K562 (cell line): ENCODE data around the gene ERH. TPM values are rescaled to one million over a fixed set of nuclear protein-coding genes. Genes with fewer than 3 reads are reported as not detected.

Experiments
- ATF2 ChIP-seq: sonication (generic); formaldehyde crosslinking; IDR thresholded peaks from 2 replicates; pipeline ENCODE4 v1.8.1; 2022; ENCODE audit warnings: missing genetic modification reagents
- E2F4 ChIP-seq: sonication (generic); formaldehyde crosslinking; IDR thresholded peaks from 2 replicates; pipeline ENCODE4 v1.8.0; 2022; ENCODE audit warnings: mild to moderate bottlenecking, low read depth, missing genetic modification reagents
- ESRRA ChIP-seq: fragments of 450-650 bp; IDR thresholded peaks from 2 replicates; pipeline ENCODE4 v1.6.1; 2014; ENCODE audit warnings: low read depth, mild to moderate bottlenecking, moderate library complexity, borderline replicate concordance
- EWSR1 ChIP-seq: fragments of 450-650 bp; IDR thresholded peaks from 2 replicates; pipeline ENCODE4 v1.6.1; 2018; ENCODE audit warnings: borderline replicate concordance, mild to moderate bottlenecking, low read depth, moderate library complexity; ENCODE audit not compliant: partially characterized antibody
- FOXP1 ChIP-seq: sonication (generic); formaldehyde crosslinking; IDR thresholded peaks from 2 replicates; pipeline ENCODE4 v1.8.0; 2022; ENCODE audit warnings: mild to moderate bottlenecking, missing genetic modification reagents
- PCBP1 ChIP-seq: fragments of 200-400 bp; formaldehyde crosslinking; IDR thresholded peaks from 2 replicates; pipeline ENCODE4 v1.6.1; 2018; ENCODE audit warnings: mild to moderate bottlenecking, low read depth, low read length; ENCODE audit not compliant: poor library complexity, severe bottlenecking
- SMAD2 ChIP-seq: fragments of 150-350 bp; IDR thresholded peaks from 2 replicates; pipeline ENCODE4 v1.6.1; 2014; ENCODE audit warnings: low read depth, mild to moderate bottlenecking, low read length
- STAT5B ChIP-seq: fragments of 250-450 bp; sonication (Bioruptor Pico); IDR thresholded peaks from 2 replicates; pipeline ENCODE4 v1.8.0; 2021; ENCODE audit warnings: mild to moderate bottlenecking, inconsistent platforms
- THRAP3 ChIP-seq: fragments of 450-650 bp; IDR thresholded peaks from 2 replicates; pipeline ENCODE4 v1.6.1; 2016; ENCODE audit warnings: mild to moderate bottlenecking, inconsistent platforms, borderline replicate concordance
- ZBTB1 ChIP-seq: sonication (generic); formaldehyde crosslinking; IDR thresholded peaks from 2 replicates; pipeline ENCODE4 v1.8.1; 2023; ENCODE audit warnings: missing genetic modification reagents, low read depth, mild to moderate bottlenecking, borderline replicate concordance
- ZFX ChIP-seq: sonication (generic); formaldehyde crosslinking; IDR thresholded peaks from 2 replicates; pipeline ENCODE4 v1.8.0; 2022; ENCODE audit warnings: mild to moderate bottlenecking, missing genetic modification reagents, moderate library complexity
- ZNF121 ChIP-seq: sonication (generic); formaldehyde crosslinking; conservative IDR thresholded peaks from 2 replicates; pipeline ENCODE4 v1.8.0; 2022; ENCODE audit warnings: missing genetic modification reagents
- ZNF146 ChIP-seq: IDR thresholded peaks from one replicate; pipeline ENCODE4 v1.6.1; 2018; ENCODE audit warnings: missing compliant biosample characterization; ENCODE audit not compliant: unreplicated experiment
- ZNF511 ChIP-seq: sonication (generic); formaldehyde crosslinking; IDR thresholded peaks from 2 replicates; pipeline ENCODE4 v1.8.0; 2022; ENCODE audit warnings: mild to moderate bottlenecking, missing genetic modification reagents
- ZNF551 ChIP-seq: fragments of 250-450 bp; sonication (Bioruptor Pico); IDR thresholded peaks from 2 replicates; pipeline ENCODE4 v1.5.0; 2021; ENCODE audit warnings: mild to moderate bottlenecking, moderate library complexity
- ZNF766 ChIP-seq: fragments of 200-800 bp; sonication (Bioruptor generic); conservative IDR thresholded peaks from 2 replicates; pipeline ENCODE4 v1.6.1; 2016; ENCODE audit warnings: missing genetic modification characterization, missing compliant biosample characterization
- polyA plus RNA-seq, 8 experiments: library from polyadenylated mRNA; depleted of rRNA in 4 of 8; stranded (reverse) in 5 of 8; unstranded in 3 of 8; fragments of >200 nt; fragmentation: Nextera tagmentation in 2 of 8; fragmentation: Illumina TruSeq in 1 of 8; extraction: Ambion mirVana in 2 of 8; extraction: Trizol in 1 of 8; gene quantifications; 2 replicates each; pipeline versions ENCODE4 v1.2.1 to v1.2.3, GENCODE V29; 2011 to 2014; ENCODE audit warnings: inconsistent platforms in 1 of 8, missing spikeins in 1 of 8
- total RNA-seq, 7 experiments: library from RNA; depleted of rRNA in 6 of 7; stranded (reverse); fragments of >200 nt in 6 of 7; fragmentation: Illumina TruSeq in 2 of 7; extraction: Trizol in 2 of 7; gene quantifications; 2 replicates each; pipeline versions ENCODE4 v1.2.1 to v1.2.3, GENCODE V29; 2011 to 2021; ENCODE audit warnings: low replicate concordance in 1 of 7
- TF ChIP-seq, protein P1 (sequence below): fragments of 450-650 bp; formaldehyde crosslinking; conservative IDR thresholded peaks from 2 replicates; pipeline ENCODE4 v1.4.0; 2022; ENCODE audit warnings: mild to moderate bottlenecking, missing genetic modification characterization
- TF ChIP-seq, protein P2 (sequence below): fragments of 250-450 bp; sonication (Bioruptor Pico); IDR thresholded peaks from 2 replicates; pipeline ENCODE4 v1.5.0; 2022; ENCODE audit warnings: mild to moderate bottlenecking
- TF ChIP-seq, protein P3 (sequence below), 2 experiments: fragments of 450-650 bp in 1 of 2; sonication (generic) in 1 of 2; formaldehyde crosslinking in 1 of 2; IDR thresholded peaks in 1 of 2; conservative IDR thresholded peaks in 1 of 2; 2 replicates each; pipeline versions ENCODE4 v1.6.1 to v1.8.1; 2016 to 2023; ENCODE audit warnings: mild to moderate bottlenecking in 2 of 2, moderate library complexity in 2 of 2, inconsistent platforms in 1 of 2, missing genetic modification reagents in 1 of 2

ERH gene
- total and polyA plus RNA-seq, 9 of the 15 experiments (the other 6 are each of a cell fraction or from before 2014, with no cell fraction given), result 78.2 to 474 (median 250) TPM

DNA sequence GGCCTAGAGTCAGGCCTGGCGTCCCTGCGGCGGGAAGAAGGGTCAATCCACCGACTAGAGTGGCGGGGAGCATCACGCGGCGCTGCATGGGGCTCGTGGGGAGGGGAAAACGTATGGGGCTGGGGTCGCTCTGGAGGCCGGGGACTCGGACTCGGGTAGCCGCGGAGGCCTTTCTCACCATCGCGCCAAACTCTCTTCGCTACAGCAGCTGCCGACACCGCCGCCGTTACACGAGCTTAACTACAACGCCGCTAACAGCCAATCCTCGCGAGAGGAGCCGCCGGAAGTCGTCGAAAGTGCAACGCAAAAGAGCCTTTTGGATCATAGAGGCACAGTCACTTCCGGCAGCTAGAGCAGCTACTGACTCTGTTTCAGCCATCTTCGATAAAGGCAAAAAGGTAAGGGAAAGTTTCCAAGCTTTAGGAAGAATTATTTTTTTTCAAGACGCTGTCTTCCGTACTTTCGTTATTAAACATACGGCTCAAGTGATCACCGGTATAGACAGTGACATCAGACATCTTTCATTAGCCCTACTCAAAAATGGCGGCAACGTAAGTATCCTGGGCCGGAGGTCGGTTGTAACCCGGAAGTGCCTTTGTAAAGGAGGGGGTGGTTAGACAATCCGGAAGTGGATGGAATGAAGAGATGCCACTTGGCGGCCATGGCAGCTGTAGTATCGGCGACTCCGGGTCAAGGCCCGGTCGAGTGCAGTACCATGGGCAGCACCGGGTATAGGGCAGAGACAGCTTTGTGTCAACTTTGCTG is at the start of gene ERH, which contains the start of gene SLC39A9 (continued):
- no peak for TF ChIP-seq STAT5B
- TF ChIP-seq SMAD2, result no peak
- TF ChIP-seq E2F4 (CRISPR knock-in tag), result no peak
- TF ChIP-seq EWSR1, result no peak
- TF ChIP-seq ZBTB1 (CRISPR knock-in tag), result no peak
- TF ChIP-seq ZNF511 (CRISPR knock-in tag), result no peak
- peak; percentile 83 for TF ChIP-seq ZNF766 (CRISPR knock-in tag)
- TF ChIP-seq, protein P1, sequence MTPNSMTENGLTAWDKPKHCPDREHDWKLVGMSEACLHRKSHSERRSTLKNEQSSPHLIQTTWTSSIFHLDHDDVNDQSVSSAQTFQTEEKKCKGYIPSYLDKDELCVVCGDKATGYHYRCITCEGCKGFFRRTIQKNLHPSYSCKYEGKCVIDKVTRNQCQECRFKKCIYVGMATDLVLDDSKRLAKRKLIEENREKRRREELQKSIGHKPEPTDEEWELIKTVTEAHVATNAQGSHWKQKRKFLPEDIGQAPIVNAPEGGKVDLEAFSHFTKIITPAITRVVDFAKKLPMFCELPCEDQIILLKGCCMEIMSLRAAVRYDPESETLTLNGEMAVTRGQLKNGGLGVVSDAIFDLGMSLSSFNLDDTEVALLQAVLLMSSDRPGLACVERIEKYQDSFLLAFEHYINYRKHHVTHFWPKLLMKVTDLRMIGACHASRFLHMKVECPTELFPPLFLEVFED (CRISPR knock-in tag), result no peak
- TF ChIP-seq ZNF121 (CRISPR knock-in tag), result no peak
- no peak for TF ChIP-seq ZNF551 (CRISPR knock-in tag)
- peak; percentile 22 for TF ChIP-seq PCBP1
- TF ChIP-seq, protein P2, sequence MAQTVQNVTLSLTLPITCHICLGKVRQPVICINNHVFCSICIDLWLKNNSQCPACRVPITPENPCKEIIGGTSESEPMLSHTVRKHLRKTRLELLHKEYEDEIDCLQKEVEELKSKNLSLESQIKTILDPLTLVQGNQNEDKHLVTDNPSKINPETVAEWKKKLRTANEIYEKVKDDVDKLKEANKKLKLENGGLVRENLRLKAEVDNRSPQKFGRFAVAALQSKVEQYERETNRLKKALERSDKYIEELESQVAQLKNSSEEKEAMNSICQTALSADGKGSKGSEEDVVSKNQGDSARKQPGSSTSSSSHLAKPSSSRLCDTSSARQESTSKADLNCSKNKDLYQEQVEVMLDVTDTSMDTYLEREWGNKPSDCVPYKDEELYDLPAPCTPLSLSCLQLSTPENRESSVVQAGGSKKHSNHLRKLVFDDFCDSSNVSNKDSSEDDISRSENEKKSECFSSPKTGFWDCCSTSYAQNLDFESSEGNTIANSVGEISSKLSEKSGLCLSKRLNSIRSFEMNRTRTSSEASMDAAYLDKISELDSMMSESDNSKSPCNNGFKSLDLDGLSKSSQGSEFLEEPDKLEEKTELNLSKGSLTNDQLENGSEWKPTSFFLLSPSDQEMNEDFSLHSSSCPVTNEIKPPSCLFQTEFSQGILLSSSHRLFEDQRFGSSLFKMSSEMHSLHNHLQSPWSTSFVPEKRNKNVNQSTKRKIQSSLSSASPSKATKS (CRISPR knock-in tag), result no peak
- TF ChIP-seq, protein P3, sequence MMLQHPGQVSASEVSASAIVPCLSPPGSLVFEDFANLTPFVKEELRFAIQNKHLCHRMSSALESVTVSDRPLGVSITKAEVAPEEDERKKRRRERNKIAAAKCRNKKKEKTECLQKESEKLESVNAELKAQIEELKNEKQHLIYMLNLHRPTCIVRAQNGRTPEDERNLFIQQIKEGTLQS (IDR thresholded peaks at IDR 0.05), result no peak
- TF ChIP-seq, protein P3 (CRISPR knock-in tag; conservative IDR thresholded peaks at IDR 0.05), result no peak; the same call in 1 of the 2 replicates
- no peak for TF ChIP-seq ZNF146 (CRISPR knock-in tag)
- TF ChIP-seq THRAP3, result no peak
- TF ChIP-seq ZFX, result peak; percentile 97
- TF ChIP-seq FOXP1 (CRISPR knock-in tag), result no peak
- TF ChIP-seq ATF2 (CRISPR knock-in tag), result no peak
- TF ChIP-seq ESRRA, result peak; percentile 42; the same call in 1 of the 2 replicates
